Suprapubic skin (tissue), 4 donors: Measurements from ENCODE around the gene DGKE.

Experiments
- CTCF ChIP-seq, 2 donors: fragments of 200-600 bp in 1 of 2; fragments of 450-650 bp in 1 of 2; sonication (generic) in 1 of 2; IDR thresholded peaks; one replicate each; pipeline ENCODE4 v1.5.1; 2016 to 2019; ENCODE audit warnings: antibody characterized with exemption in 2 of 2, mild to moderate bottlenecking in 1 of 2, moderate library complexity in 1 of 2
- POLR2A ChIP-seq, 2 donors: fragments of 450-650 bp; IDR thresholded peaks; one replicate each; pipeline ENCODE4 v1.6.1; 2017; ENCODE audit warnings: antibody characterized with exemption in 2 of 2, mild to moderate bottlenecking in 2 of 2, moderate library complexity in 2 of 2
- POLR2AphosphoS5 ChIP-seq, 3 donors: sonication (generic); formaldehyde crosslinking; IDR thresholded peaks; one replicate each; pipeline ENCODE4 v1.6.1; 2017; ENCODE audit warnings: antibody characterized with exemption in 3 of 3

GRCh38 chr17:56785997-56786680 is 47.8 kb upstream of the DGKE start:
- TF ChIP-seq CTCF (IDR thresholded peaks at IDR 0.05): no peak
- TF ChIP-seq POLR2AphosphoS5 (IDR thresholded peaks at IDR 0.05): no peak
- no peak for TF ChIP-seq POLR2A (IDR thresholded peaks at IDR 0.05)
